Stimulated activated CD4-positive, alpha-beta T cell treated with anti-CD3 and anti-CD28 coated beads, TNF-alpha, amount 100 ng/mL, for 1 hour (primary cell): Measurements from ENCODE around the gene RAB3C.

Experiments
- DNase-seq, 3 donors: peaks; one replicate each; pipeline ENCODE4 v3.0.0-alpha.2; 2020; ENCODE audit warnings: low read depth in 3 of 3, low spot score in 1 of 3

RAB3C gene

DNA sequence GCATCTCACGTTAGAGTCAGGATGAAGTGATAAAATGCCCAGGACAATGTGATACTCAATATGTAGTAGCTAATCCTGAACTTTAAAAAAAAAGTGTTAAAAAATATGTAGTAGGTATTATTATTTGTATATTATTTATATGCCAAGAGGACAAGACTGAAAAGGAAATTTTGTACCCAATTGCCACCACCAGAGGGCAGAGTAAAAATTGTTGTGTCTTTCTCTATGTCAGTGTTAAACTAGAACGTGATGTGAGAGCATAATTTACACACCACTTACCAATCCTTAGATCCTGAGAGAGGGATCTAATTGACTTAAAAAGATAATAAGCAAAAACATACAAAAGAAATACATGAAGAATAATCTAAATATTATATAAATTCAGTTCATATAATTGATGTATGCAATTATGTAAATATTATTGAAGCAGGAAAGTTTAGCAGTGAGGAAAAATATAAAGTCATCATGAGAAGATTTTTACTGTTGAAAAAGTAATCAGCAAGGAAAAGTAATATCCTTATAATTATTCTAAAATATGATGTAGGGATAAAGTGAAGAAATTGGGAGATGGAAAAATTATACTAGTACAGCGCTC, 288.9 kb downstream of the RAB3C start:
- DNase-seq = no peak

GRCh38 chr5:58872670-58873273, 289.9 kb downstream of the RAB3C start:
- DNase-seq = no peak

- DNase-seq = no peak
Measured at GRCh38 chr5:58875599-58875998, 292.7 kb downstream of the RAB3C start.

DNA sequence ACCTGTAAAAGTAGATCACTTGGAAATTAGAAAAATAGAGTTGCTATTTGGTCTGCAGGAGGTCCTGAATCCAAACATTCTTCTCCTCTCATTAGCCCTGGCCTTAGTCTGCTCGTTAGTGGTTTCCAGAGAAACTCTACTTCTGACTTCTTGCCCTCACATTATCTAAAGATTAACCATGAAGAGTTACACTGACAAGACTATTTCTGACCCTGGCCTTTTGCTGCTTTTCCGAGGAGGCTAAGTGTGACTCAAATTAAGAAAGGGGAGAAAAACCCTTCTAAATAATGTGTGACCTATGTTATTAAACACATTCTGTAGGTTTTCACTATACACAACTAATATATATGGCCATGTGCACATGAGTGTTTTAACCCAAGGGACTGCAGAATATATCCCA, 302.4 kb downstream of the RAB3C start:
- DNase-seq = no peak

- peak in 2 of 3 donors; percentile 13 to 46 for DNase-seq
Measured at GRCh38 chr5:58886315-58887207, 303.7 kb downstream of the RAB3C start.

DNA sequence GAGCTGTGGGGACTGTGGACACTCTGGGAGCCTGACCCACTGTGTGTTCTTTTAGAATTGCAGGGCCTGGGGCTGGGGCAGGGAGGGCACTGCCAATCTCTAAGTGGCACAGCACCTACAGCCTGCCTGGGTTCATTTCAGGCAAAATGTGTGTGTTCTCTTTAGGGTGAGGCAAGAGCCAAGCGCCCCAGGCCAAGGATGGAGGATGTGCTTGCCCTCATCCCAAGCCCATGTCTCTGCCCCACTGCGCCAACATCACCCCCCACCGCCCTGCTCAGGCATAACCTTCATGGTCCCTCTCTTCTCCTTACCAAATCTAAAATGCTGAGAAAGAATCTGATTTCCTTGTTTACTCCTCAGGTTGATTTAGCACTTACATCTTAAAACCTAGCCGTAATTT, 304.4 kb downstream of the RAB3C start:
- DNase-seq = no peak

DNA sequence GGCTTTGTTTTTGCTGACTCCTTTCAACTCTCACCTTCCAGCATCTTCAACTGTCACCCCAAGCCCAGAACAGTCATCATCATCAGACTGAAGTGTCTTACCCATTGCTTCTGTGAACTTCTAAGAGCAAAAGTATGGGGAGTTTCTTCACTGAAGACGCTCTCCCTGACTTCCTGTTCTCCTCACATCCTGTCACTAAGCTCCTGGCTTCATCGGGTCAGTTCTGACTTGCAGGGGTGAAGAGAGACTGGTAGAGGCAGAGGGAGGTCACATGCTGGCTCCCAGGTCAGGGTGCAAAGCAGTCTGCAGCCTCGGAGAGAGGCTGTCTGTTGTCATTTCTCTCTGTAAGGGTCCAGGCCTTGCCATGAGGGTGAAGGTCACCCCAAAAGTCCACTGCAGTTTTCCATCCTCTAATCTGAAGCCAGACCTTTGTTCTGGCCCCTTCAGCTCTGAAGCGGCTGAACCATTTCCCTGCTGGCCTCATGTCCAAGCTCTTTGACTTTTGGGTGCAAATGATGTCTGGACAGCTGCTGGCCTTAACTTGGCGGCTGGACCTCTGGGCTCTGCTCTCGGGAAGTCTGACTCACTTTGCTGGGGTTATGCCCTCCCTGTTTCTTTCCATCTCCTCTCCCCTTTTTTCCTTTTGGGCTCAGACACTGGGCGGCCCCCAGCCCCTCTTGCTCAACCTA, 305.0 kb downstream of the RAB3C start:
- DNase-seq = no peak

GRCh38 chr5:58890265-58890664, 307.4 kb downstream of the RAB3C start:
- no peak for DNase-seq

DNA sequence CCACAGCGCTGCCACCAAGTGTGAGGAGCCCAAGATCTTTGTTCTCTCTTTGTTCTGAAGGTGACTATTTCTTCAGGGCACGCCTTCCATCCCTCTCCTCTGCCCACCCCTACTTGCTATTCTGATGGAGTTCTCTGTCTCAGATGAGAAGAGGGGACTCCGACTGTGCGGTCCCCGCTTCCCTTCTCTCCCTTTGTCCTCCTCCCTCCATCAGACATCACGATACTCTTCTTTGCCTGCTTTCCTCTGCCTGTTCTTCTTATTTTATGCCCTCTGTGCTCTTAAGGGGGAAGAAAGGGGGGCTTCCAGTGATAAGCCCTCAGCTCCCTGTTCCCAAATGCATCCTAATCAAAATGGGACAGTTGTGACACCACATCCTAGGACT, 307.8 kb downstream of the RAB3C start:
- no peak for DNase-seq

- DNase-seq = peak; percentile 11 to 48 (median 18)
Measured at GRCh38 chr5:58891086-58891970, 308.5 kb downstream of the RAB3C start.

GRCh38 chr5:58891971-58892343, 309.1 kb downstream of the RAB3C start:
- DNase-seq = no peak

DNA sequence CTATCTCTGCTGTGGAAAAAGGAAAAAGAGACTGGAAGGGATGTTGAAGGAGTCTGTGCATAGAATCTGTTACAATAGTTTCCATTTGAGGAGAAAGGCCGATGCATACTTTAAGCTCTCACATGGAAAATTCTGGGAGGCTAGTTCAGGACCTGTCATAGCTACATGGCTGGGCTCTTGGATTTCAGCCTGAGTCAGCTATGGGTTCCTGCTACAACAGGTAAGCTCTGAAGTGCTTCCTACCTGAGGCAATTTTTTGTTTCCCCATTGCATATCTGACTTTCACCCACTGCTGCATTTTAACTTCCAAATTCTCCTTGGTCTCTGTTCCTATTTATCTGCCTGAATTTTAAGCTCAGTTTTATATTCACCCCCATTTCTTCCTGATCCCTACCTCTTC, 310.7 kb downstream of the RAB3C start:
- no peak for DNase-seq

DNA sequence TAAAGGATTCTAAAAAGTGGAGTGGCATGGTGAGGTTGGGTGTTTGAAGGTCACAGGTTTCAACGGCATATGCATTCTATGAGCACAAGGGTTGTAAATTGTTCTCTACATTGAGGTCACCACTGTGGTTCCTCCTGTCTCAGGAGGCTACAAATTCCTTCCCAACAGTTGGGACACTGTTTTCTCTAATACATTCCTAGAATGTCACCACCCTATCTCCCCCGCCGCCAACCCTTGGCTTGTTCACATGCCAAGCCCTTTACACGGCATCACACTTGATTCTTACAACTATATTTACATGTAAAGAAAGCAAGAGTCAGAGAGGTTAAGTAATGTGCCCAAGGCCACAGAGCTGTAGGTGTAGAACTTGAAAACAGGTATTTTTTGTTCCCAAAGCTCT, 315.1 kb downstream of the RAB3C start:
- no peak for DNase-seq

DNA sequence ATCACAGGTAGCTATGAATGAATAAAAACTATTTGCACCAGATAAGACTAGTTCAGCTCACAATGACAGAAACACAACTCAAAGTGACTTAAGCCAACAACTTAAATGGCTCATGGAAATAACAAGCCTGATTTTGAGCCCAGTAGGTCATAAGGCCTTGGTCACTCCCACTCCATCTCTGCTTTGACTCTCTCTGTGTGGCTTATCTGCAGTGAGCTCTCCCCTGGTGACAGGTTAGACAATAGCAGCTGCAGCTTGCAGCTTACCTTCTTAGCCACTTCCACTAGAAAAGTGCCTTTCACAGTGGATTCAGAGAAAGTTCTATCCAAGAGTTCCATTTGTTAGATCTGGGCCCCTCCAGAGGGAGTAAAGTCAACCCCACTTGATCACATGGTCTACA, 315.7 kb downstream of the RAB3C start:
- no peak for DNase-seq

DNA sequence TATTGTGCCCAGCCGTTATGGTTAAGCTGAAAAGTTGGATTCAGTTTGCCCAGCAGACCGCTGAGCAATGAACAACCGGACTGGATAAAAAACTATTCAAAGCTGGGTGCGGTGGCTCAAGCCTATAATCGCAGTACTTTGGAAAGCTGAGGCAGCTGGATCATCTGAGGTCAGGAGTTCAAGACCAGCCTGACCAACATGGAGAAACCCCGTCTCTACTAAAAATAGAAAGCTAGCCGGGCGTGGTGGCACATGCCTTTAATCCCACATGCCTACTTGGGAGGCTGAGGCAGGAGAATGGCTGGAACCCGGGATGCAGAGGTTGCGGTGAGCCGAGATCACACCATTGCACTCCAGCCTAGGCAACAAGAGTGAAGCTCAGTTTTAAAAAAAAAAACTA, 318.4 kb downstream of the RAB3C start:
- no peak for DNase-seq

GRCh38 chr5:58902305-58902704, 319.4 kb downstream of the RAB3C start:
- DNase-seq = no peak

GRCh38 chr5:58902765-58903164, 319.9 kb downstream of the RAB3C start:
- no peak for DNase-seq

DNA sequence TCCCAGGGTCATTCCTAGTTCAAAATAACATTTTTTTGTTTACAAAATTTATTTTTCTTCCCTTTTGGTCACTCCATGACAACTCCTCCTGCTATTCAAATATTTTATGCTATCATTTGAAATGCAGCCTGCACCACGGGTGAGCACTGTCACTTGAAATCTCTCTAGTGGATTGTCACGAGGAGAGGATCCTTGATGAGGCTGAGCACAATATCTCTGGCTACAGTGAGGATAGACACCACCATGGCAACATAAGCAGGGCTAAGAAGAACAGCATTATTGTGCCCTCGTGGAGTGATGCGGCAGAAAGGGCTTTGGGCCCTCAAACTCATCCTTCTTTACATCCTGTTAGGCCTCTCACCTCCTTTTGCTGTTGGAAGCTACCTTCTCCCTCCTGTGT, 321.9 kb downstream of the RAB3C start:
- DNase-seq = no peak

DNA sequence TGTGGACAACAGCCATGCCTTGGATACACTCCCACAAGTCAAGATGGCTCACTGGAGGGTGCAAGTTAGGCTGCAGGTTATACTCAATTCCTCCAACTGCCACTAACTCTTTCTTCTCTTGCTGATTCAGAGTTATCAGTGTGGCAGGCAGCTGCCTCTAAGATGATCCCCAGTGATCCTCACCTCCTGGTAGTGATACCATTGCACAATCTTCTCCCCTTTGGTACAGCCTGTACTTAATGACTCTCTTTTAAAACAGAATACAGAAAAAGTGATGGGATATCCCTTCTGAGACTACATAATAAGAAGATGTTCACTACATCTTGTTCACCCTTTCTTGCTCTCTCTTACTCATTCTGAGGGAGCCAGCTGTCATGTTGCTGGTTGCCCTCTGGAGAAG, 323.1 kb downstream of the RAB3C start:
- DNase-seq = no peak
